Heart left ventricle (tissue), 13 donors: ENCODE measurements around the gene CAMK2D.

ENCODE experiments used
- POLR2A ChIP-seq, 2 donors: fragments of 450-650 bp; IDR thresholded peaks; one replicate each; pipeline ENCODE4 v1.6.1; 2017; ENCODE audit warnings: antibody characterized with exemption in 2 of 2, mild to moderate bottlenecking in 2 of 2, moderate library complexity in 2 of 2
- TF ChIP-seq, protein P1 (sequence below), 12 donors: fragments of 200-600 bp; sonication (generic) in 4 of 12; IDR thresholded peaks; one replicate each; pipeline versions ENCODE4 v1.5.0 to v1.8.0; 2018 to 2022; ENCODE audit warnings: antibody characterized with exemption in 12 of 12, mild to moderate bottlenecking in 5 of 12
- donor health status: ischemic (EF 13 %, LVEDD 7.1; RV severe dilation, severe dysfunction).
- donor health status: DM: no; HTN: yes; CAD: no.
- donor health status: DM: no; HTN: no; CAD: no.
- donor health status: ischemic (EF 25% LVEDD 6.9; RV normal size, moderate dysfunction).
- donor health status: ischemic (EF 25% LVEDD 5.7; RV mildly dilated, moderate dysfunction).
- donor health status: ischemic (EF 35%, LVEDD 5.7; RV mildly dilated, moderate dysfunction).
- donor health status: nonischemic (EF 11% LVEDD 7.7; RV severe dilation, severe dysfunction).
- donor health status: DM: yes; HTN: yes; CAD: no.
- donor health status: PGD.
- donor health status: ischemic (EF 29% LVEDD 5.4; RV normal size, mild dysfunction).
- donor health status: nonischemic (EF 23%, LVEDD 6.1; RV moderate dilation, normal function).

DNA sequence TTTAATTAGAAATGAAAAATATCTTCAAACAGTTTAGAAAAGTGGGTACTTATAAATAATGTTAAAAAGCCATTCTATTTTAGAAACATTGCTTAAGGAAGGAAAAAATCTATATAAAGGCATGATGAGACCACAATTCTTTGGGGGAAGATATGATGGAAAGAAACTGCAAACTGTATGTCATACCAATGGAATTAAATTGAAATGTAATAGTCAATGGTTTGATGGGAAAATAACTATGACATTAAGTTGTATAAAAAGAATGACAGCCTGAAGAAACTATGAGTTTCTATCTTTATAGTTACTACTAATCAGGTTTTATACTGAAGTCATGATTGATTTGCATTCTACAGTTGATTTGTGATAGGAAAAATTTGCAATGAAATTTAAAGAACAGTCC is 40.3 kb upstream of the CAMK2D start:
- no peak for TF ChIP-seq POLR2A (IDR thresholded peaks at IDR 0.05)
- TF ChIP-seq, protein P1, sequence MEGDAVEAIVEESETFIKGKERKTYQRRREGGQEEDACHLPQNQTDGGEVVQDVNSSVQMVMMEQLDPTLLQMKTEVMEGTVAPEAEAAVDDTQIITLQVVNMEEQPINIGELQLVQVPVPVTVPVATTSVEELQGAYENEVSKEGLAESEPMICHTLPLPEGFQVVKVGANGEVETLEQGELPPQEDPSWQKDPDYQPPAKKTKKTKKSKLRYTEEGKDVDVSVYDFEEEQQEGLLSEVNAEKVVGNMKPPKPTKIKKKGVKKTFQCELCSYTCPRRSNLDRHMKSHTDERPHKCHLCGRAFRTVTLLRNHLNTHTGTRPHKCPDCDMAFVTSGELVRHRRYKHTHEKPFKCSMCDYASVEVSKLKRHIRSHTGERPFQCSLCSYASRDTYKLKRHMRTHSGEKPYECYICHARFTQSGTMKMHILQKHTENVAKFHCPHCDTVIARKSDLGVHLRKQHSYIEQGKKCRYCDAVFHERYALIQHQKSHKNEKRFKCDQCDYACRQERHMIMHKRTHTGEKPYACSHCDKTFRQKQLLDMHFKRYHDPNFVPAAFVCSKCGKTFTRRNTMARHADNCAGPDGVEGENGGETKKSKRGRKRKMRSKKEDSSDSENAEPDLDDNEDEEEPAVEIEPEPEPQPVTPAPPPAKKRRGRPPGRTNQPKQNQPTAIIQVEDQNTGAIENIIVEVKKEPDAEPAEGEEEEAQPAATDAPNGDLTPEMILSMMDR (IDR thresholded peaks at IDR 0.05), result no peak
